ENCODE measurements around the gene FOXI1.

DNA sequence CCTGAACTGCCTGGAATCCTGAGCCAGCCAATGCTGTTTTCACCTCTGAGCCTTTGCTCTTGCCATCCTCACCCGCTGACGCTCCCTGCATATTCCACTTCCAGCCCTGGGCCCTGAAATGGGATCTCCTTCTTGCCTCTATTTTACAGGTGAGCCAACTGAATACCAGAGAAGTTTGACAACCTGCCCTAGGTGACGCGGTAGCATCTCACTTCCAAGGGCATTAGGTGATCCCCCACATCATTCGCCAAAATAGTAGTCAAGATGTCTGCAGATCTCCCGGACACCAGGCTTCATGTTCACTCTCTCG, 43.5 kb downstream of the FOXI1 start:
- TF ChIP-seq POLR2AphosphoS5 (IDR thresholded peaks at IDR 0.05; ENCODE audit: insufficient read depth, low read depth, low read length) = no peak
- TF ChIP-seq, protein P1, sequence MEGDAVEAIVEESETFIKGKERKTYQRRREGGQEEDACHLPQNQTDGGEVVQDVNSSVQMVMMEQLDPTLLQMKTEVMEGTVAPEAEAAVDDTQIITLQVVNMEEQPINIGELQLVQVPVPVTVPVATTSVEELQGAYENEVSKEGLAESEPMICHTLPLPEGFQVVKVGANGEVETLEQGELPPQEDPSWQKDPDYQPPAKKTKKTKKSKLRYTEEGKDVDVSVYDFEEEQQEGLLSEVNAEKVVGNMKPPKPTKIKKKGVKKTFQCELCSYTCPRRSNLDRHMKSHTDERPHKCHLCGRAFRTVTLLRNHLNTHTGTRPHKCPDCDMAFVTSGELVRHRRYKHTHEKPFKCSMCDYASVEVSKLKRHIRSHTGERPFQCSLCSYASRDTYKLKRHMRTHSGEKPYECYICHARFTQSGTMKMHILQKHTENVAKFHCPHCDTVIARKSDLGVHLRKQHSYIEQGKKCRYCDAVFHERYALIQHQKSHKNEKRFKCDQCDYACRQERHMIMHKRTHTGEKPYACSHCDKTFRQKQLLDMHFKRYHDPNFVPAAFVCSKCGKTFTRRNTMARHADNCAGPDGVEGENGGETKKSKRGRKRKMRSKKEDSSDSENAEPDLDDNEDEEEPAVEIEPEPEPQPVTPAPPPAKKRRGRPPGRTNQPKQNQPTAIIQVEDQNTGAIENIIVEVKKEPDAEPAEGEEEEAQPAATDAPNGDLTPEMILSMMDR (IDR thresholded peaks at IDR 0.05; ENCODE audit: extremely low read depth in 1 of 2, insufficient read depth in 1 of 2, low read depth in 1 of 2, low read length in 2 of 2) = no peak
